ENCODE data around the gene HDGF.

The HDGF gene

GRCh38 chr1:156703336-156703735 is 48.1 kb downstream of the HDGF start:
- Histone ChIP-seq H3K4me1 (ENCODE audit: control insufficient read depth, low read length) (peaks cover 20% of the 10 kb centered on the region), H4K20me1 (ENCODE audit: control insufficient read depth, insufficient read depth, low read depth, low read length) (no peaks in the 10 kb centered on the region), H3F3A (ENCODE audit: control insufficient read depth, insufficient read depth) (no peaks in the 10 kb centered on the region), H3K4me2 (ENCODE audit: low read length) (no peak overlapping the region), H3K27me3 (ENCODE audit: control insufficient read depth, low read length) (peaks cover 65% of the 10 kb centered on the region), H3K36me3 (ENCODE audit: control insufficient read depth, low read length) (no peaks in the 10 kb centered on the region), H3K4me3 (ENCODE audit: low read length) (no peak overlapping the region), H3K9me3 (ENCODE audit: control insufficient read depth, insufficient read depth, low read length) (no peaks in the 10 kb centered on the region), H3K79me2 (ENCODE audit: control insufficient read depth, low read length) (no peaks in the 10 kb centered on the region), H3K9me2 (replicated peaks; ENCODE audit: control insufficient read depth, low read length) (no peaks in the 10 kb centered on the region), H3K27ac (ENCODE audit: low read depth, low read length) (no peak overlapping the region)
- TF ChIP-seq EZH2phosphoT487 (IDR thresholded peaks at IDR 0.05; ENCODE audit: borderline replicate concordance, low read length) (no peak), CTCF (IDR thresholded peaks at IDR 0.05; ENCODE audit: low read depth, low read length, poor library complexity, severe bottlenecking) (no peak)

- no peaks in the 10 kb centered on the region for H3K36me3 ChIP-seq (ENCODE audit: control insufficient read depth, low read length)
- TF ChIP-seq EZH2phosphoT487 (IDR thresholded peaks at IDR 0.05; ENCODE audit: borderline replicate concordance, low read length) (no peak), CTCF (IDR thresholded peaks at IDR 0.05; ENCODE audit: low read depth, low read length, poor library complexity, severe bottlenecking) (no peak)
- no peaks in the 10 kb centered on the region for H4K20me1 ChIP-seq (ENCODE audit: control insufficient read depth, insufficient read depth, low read depth, low read length)
- no peak overlapping the region for H3K4me3 ChIP-seq (ENCODE audit: low read length)
- H3F3A ChIP-seq (ENCODE audit: control insufficient read depth, insufficient read depth), result no peaks in the 10 kb centered on the region
- peaks cover 47% of the 10 kb centered on the region for H3K27me3 ChIP-seq (ENCODE audit: control insufficient read depth, low read length)
- no peaks in the 10 kb centered on the region for H3K9me2 ChIP-seq (replicated peaks; ENCODE audit: control insufficient read depth, low read length)
- H3K79me2 ChIP-seq (ENCODE audit: control insufficient read depth, low read length), result no peaks in the 10 kb centered on the region
- peaks cover 8% of the 10 kb centered on the region for H3K4me1 ChIP-seq (ENCODE audit: control insufficient read depth, low read length)
- no peak overlapping the region for H3K27ac ChIP-seq (ENCODE audit: low read depth, low read length)
- H3K9me3 ChIP-seq (ENCODE audit: control insufficient read depth, insufficient read depth, low read length), result no peaks in the 10 kb centered on the region
- H3K4me2 ChIP-seq (ENCODE audit: low read length), result no peak overlapping the region
Observed at GRCh38 chr1:156700736-156701531, 50.5 kb downstream of the HDGF start.

- Histone ChIP-seq H3K4me3 (ENCODE audit: low read length) (no peak overlapping the region), H3K27ac (ENCODE audit: low read depth, low read length) (no peak overlapping the region), H3K79me2 (ENCODE audit: control insufficient read depth, low read length) (no peaks in the 10 kb centered on the region), H3K27me3 (ENCODE audit: control insufficient read depth, low read length) (peaks cover 30% of the 10 kb centered on the region), H4K20me1 (ENCODE audit: control insufficient read depth, insufficient read depth, low read depth, low read length) (no peaks in the 10 kb centered on the region), H3K9me3 (ENCODE audit: control insufficient read depth, insufficient read depth, low read length) (no peaks in the 10 kb centered on the region), H3K36me3 (ENCODE audit: control insufficient read depth, low read length) (no peaks in the 10 kb centered on the region), H3K4me2 (ENCODE audit: low read length) (no peak overlapping the region), H3K4me1 (ENCODE audit: control insufficient read depth, low read length) (no peaks in the 10 kb centered on the region), H3K9me2 (replicated peaks; ENCODE audit: control insufficient read depth, low read length) (no peaks in the 10 kb centered on the region), H3F3A (ENCODE audit: control insufficient read depth, insufficient read depth) (no peaks in the 10 kb centered on the region)
- TF ChIP-seq EZH2phosphoT487 (IDR thresholded peaks at IDR 0.05; ENCODE audit: borderline replicate concordance, low read length) (no peak), CTCF (IDR thresholded peaks at IDR 0.05; ENCODE audit: low read depth, low read length, poor library complexity, severe bottlenecking) (no peak)
Observed at GRCh38 chr1:156698995-156699394, 52.5 kb downstream of the HDGF start.
